ENCODE results near the gene CEBPE. TPM values are rescaled to one million over a fixed set of nuclear protein-coding genes. Genes with fewer than 3 reads are reported as not detected.

CEBPE gene
- total and polyA plus RNA-seq, 2 donors (not counting 3 experiments of a cell fraction or from before 2014, with no cell fraction given) = not detected

DNA sequence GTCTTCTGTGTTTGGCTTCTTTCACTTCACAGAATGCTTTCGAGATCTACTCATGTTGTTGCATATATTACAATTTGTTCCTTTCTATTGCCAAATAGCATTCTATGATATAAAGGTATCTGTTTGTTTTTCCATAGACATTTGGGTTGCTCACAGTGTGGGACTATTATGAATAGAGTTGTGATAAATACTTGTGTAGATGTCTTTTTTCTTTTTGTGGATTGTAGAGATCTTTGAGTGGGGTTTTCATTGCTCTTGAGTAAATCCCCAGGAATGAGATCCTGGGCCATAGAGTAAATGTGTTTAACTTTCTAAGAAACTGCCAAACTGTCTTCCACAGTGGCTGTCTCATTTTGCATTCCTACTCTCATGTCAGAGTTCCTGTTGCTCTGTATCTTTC is 24.9 kb upstream of the CEBPE start:
- H3K4me2 ChIP-seq (ENCODE audit: insufficient read depth, low read length) = no peak overlapping the region
- FAIRE-seq (no peak), DNase-seq (ENCODE audit: low read depth, low spot score) (no peak)
- no peaks in the 10 kb centered on the region for H3K79me2 ChIP-seq (ENCODE audit: control insufficient read depth, insufficient read depth, low read length)
- CTCF ChIA-PET = interaction anchor here (6.4 kb wide), 1 partner anchor 23 kb away, joined by 43 read pairs; no protein-coding TSS in a partner anchor
- no peak overlapping the region for H3K4me3 ChIP-seq (replicated peaks in 1 of 3; ENCODE audit: insufficient read depth in 1 of 3, low read depth in 1 of 3, low read length in 3 of 3)
- no peaks in the 10 kb centered on the region for H3K9me3 ChIP-seq (replicated peaks; ENCODE audit: control insufficient read depth, insufficient read depth, low read length)
- no peak overlapping the region for H2AFZ ChIP-seq (ENCODE audit: low read depth, low read length)
- H4K20me1 ChIP-seq (replicated peaks; ENCODE audit: control insufficient read depth, extremely low read depth, insufficient read depth, low read length) = no peaks in the 10 kb centered on the region
- POLR2A ChIA-PET = no interaction called here
- H3K36me3 ChIP-seq (ENCODE audit: control insufficient read depth in 2 of 2, extremely low read depth in 1 of 2, insufficient read depth in 2 of 2, low read length in 2 of 2) = no peaks in the 10 kb centered on the region
- no peaks in the 10 kb centered on the region for H3K4me1 ChIP-seq (ENCODE audit: control insufficient read depth, extremely low read depth, insufficient read depth, low read length)
- no TSS peak for BruUV-seq (replicated peaks)
- no peak for TF ChIP-seq JUN (IDR thresholded peaks at IDR 0.05; ENCODE audit: borderline replicate concordance, insufficient read depth, insufficient read length, low read depth)
- TF ChIP-seq FOS (IDR thresholded peaks at IDR 0.05; ENCODE audit: borderline replicate concordance, insufficient read depth, low read length) = no peak
- TF ChIP-seq, protein P1, sequence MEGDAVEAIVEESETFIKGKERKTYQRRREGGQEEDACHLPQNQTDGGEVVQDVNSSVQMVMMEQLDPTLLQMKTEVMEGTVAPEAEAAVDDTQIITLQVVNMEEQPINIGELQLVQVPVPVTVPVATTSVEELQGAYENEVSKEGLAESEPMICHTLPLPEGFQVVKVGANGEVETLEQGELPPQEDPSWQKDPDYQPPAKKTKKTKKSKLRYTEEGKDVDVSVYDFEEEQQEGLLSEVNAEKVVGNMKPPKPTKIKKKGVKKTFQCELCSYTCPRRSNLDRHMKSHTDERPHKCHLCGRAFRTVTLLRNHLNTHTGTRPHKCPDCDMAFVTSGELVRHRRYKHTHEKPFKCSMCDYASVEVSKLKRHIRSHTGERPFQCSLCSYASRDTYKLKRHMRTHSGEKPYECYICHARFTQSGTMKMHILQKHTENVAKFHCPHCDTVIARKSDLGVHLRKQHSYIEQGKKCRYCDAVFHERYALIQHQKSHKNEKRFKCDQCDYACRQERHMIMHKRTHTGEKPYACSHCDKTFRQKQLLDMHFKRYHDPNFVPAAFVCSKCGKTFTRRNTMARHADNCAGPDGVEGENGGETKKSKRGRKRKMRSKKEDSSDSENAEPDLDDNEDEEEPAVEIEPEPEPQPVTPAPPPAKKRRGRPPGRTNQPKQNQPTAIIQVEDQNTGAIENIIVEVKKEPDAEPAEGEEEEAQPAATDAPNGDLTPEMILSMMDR (IDR thresholded peaks at IDR 0.05; ENCODE audit: extremely low read depth in 1 of 2, insufficient read depth in 1 of 2, low read depth in 1 of 2, low read length in 2 of 2) = no peak
- TF ChIP-seq, protein P2, sequence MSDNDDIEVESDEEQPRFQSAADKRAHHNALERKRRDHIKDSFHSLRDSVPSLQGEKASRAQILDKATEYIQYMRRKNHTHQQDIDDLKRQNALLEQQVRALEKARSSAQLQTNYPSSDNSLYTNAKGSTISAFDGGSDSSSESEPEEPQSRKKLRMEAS (IDR thresholded peaks at IDR 0.05; ENCODE audit: insufficient read depth, insufficient read length) = no peak
- no peak for TF ChIP-seq GATA2 (IDR thresholded peaks at IDR 0.05; ENCODE audit: insufficient read depth, insufficient read length, low read depth, low read length)
- TF ChIP-seq MYC (IDR thresholded peaks at IDR 0.05; ENCODE audit: low read depth, low read length) = no peak
- no peak for TF ChIP-seq POLR2AphosphoS5 (IDR thresholded peaks at IDR 0.05; ENCODE audit: insufficient read depth, low read depth, low read length)
- no peak for TF ChIP-seq EZH2 (IDR thresholded peaks at IDR 0.05; ENCODE audit: borderline replicate concordance, low read depth, low read length, severe bottlenecking)
- no peak for TF ChIP-seq POLR2A (IDR thresholded peaks at IDR 0.05; ENCODE audit: low read depth, low read length)
- intact Hi-C loops (cut with micrococcal nuclease) (no loop called here), dilution Hi-C loops (cut with MboI; ENCODE audit: extremely low pct_ligation_motif_present, low sequenced_read_pairs) (no loop called here)
- H3K27ac ChIP-seq (ENCODE audit: insufficient read depth, low read depth, low read length) = no peak overlapping the region
- no peak overlapping the region for H3K9ac ChIP-seq (replicated peaks; ENCODE audit: extremely low read depth, insufficient read depth, low read length)
- no peaks in the 10 kb centered on the region for H3K27me3 ChIP-seq (ENCODE audit: control insufficient read depth in 2 of 2, insufficient read depth in 2 of 2, low read length in 2 of 2)
- no peaks in the 10 kb centered on the region for H3K9me1 ChIP-seq (replicated peaks; ENCODE audit: control insufficient read depth, extremely low read depth, insufficient read depth, low read length)

Data from endothelial cell of umbilical vein (primary cell).